ACC112 (cell line): Measurements from ENCODE around the gene C9orf50.

Experiments used
- H2AFZ ChIP-seq: fragments of 200-600 bp; sonication (generic); one replicate; pipeline ENCODE4 v1.6.0; 2017; ENCODE audit warnings: antibody characterized with exemption, low read length; ENCODE audit not compliant: unreplicated experiment
- H3K27ac ChIP-seq: fragments of 200-600 bp; sonication (generic); 2 replicates; pipeline ENCODE4 v1.5.1; 2014; ENCODE audit warnings: low read depth, mild to moderate bottlenecking, antibody characterized with exemption, low read length, moderate library complexity
- H3K27me3 ChIP-seq: fragments of 200-600 bp; sonication (generic); 2 replicates; pipeline ENCODE4 v1.6.1; 2014; ENCODE audit warnings: mild to moderate bottlenecking, antibody characterized with exemption, low read length, moderate library complexity, mixed read lengths; ENCODE audit not compliant: insufficient read depth
- H3K36me3 ChIP-seq: fragments of 200-600 bp; sonication (generic); 2 replicates; pipeline ENCODE4 v1.6.1; 2016; ENCODE audit warnings: mild to moderate bottlenecking, antibody characterized with exemption, low read length, moderate library complexity, mixed read lengths; ENCODE audit not compliant: insufficient read depth
- H3K4me1 ChIP-seq: fragments of 200-600 bp; sonication (generic); one replicate; pipeline ENCODE4 v1.6.1; 2016; ENCODE audit warnings: low read length, mixed read lengths; ENCODE audit not compliant: insufficient read depth, unreplicated experiment, control insufficient read depth
- H3K4me3 ChIP-seq: fragments of 200-600 bp; sonication (generic); 2 replicates; pipeline ENCODE4 v1.5.1; 2014; ENCODE audit warnings: mild to moderate bottlenecking, low read depth, low read length
- H3K79me2 ChIP-seq: fragments of 200-600 bp; sonication (generic); one replicate; pipeline ENCODE4 v1.6.0; 2016; ENCODE audit warnings: low read length; ENCODE audit not compliant: control insufficient read depth, unreplicated experiment, insufficient read depth

C9orf50 gene

GRCh38 chr9:129661029-129661428, 40.1 kb upstream of the C9orf50 start:
- Histone ChIP-seq H3K79me2 (no peaks in the 10 kb centered on the region), H3K27me3 (no peaks in the 10 kb centered on the region), H3K27ac (no peak overlapping the region)

GRCh38 chr9:129656795-129657390, 36.0 kb upstream of the C9orf50 start:
- H3K4me1 ChIP-seq = peaks cover 12% of the 10 kb centered on the region
- H2AFZ ChIP-seq = no peak overlapping the region
- no peaks in the 10 kb centered on the region for H3K79me2 ChIP-seq
- no peak overlapping the region for H3K27ac ChIP-seq
- H3K4me3 ChIP-seq = no peak overlapping the region
- H3K27me3 ChIP-seq = no peaks in the 10 kb centered on the region
- no peaks in the 10 kb centered on the region for H3K36me3 ChIP-seq

More at GRCh38 chr9:129661029-129661428, 40.1 kb upstream of the C9orf50 start:
- no peak overlapping the region for H3K4me3 ChIP-seq
- no peaks in the 10 kb centered on the region for H3K36me3 ChIP-seq
- H2AFZ ChIP-seq = no peak overlapping the region
- H3K4me1 ChIP-seq = peaks cover 12% of the 10 kb centered on the region

GRCh38 chr9:129655696-129656095, 34.8 kb upstream of the C9orf50 start:
- Histone ChIP-seq H3K27me3 (no peaks in the 10 kb centered on the region), H3K4me1 (peaks cover 12% of the 10 kb centered on the region), H3K4me3 (no peak overlapping the region), H3K36me3 (no peaks in the 10 kb centered on the region), H3K27ac (no peak overlapping the region), H2AFZ (no peak overlapping the region), H3K79me2 (no peaks in the 10 kb centered on the region)

- Histone ChIP-seq H3K27ac (no peak overlapping the region), H3K79me2 (no peaks in the 10 kb centered on the region), H3K27me3 (no peaks in the 10 kb centered on the region), H3K4me3 (no peak overlapping the region), H3K36me3 (no peaks in the 10 kb centered on the region), H3K4me1 (peaks cover 12% of the 10 kb centered on the region), H2AFZ (no peak overlapping the region)
These were observed 34.3 kb upstream of the C9orf50 start for GRCh38 chr9:129655154-129655553.

- H3K4me1 ChIP-seq = peaks cover 12% of the 10 kb centered on the region
- H2AFZ ChIP-seq = no peak overlapping the region
- H3K36me3 ChIP-seq = no peaks in the 10 kb centered on the region
- no peak overlapping the region for H3K4me3 ChIP-seq
- H3K79me2 ChIP-seq = no peaks in the 10 kb centered on the region
- no peaks in the 10 kb centered on the region for H3K27me3 ChIP-seq
- no peak overlapping the region for H3K27ac ChIP-seq
These were observed 33.7 kb upstream of the C9orf50 start for GRCh38 chr9:129654554-129655040.

GRCh38 chr9:129653823-129654553, 33.1 kb upstream of the C9orf50 start:
- H3K4me1 ChIP-seq = peaks cover 12% of the 10 kb centered on the region
- no peak overlapping the region for H2AFZ ChIP-seq
- H3K36me3 ChIP-seq = no peaks in the 10 kb centered on the region
- H3K27me3 ChIP-seq = no peaks in the 10 kb centered on the region
- H3K4me3 ChIP-seq = no peak overlapping the region
- no peak overlapping the region for H3K27ac ChIP-seq
- H3K79me2 ChIP-seq = no peaks in the 10 kb centered on the region

GRCh38 chr9:129650680-129651235, 29.9 kb upstream of the C9orf50 start:
- H3K36me3 ChIP-seq = no peaks in the 10 kb centered on the region
- no peaks in the 10 kb centered on the region for H3K27me3 ChIP-seq
- H3K79me2 ChIP-seq = no peaks in the 10 kb centered on the region
- no peak overlapping the region for H3K27ac ChIP-seq
- peaks cover 4% of the 10 kb centered on the region for H3K4me1 ChIP-seq
- no peak overlapping the region for H2AFZ ChIP-seq
- no peak overlapping the region for H3K4me3 ChIP-seq

GRCh38 chr9:129649726-129650679, 29.1 kb upstream of the C9orf50 start:
- no peak overlapping the region for H3K4me3 ChIP-seq
- no peak overlapping the region for H3K27ac ChIP-seq
- H3K79me2 ChIP-seq = no peaks in the 10 kb centered on the region
- H3K4me1 ChIP-seq = peaks cover 4% of the 10 kb centered on the region
- no peak overlapping the region for H2AFZ ChIP-seq
- no peaks in the 10 kb centered on the region for H3K27me3 ChIP-seq
- no peaks in the 10 kb centered on the region for H3K36me3 ChIP-seq

GRCh38 chr9:129648764-129649115, 27.8 kb upstream of the C9orf50 start:
- no peaks in the 10 kb centered on the region for H3K36me3 ChIP-seq
- H3K4me1 ChIP-seq = peaks cover 4% of the 10 kb centered on the region
- no peak overlapping the region for H2AFZ ChIP-seq
- H3K79me2 ChIP-seq = no peaks in the 10 kb centered on the region
- H3K27me3 ChIP-seq = no peaks in the 10 kb centered on the region
- no peak overlapping the region for H3K4me3 ChIP-seq
- no peak overlapping the region for H3K27ac ChIP-seq

- H2AFZ ChIP-seq = no peak overlapping the region
- peaks cover 4% of the 10 kb centered on the region for H3K4me1 ChIP-seq
- no peaks in the 10 kb centered on the region for H3K79me2 ChIP-seq
- H3K36me3 ChIP-seq = no peaks in the 10 kb centered on the region
- H3K27ac ChIP-seq = no peak overlapping the region
- H3K4me3 ChIP-seq = no peak overlapping the region
- H3K27me3 ChIP-seq = no peaks in the 10 kb centered on the region
These were observed 27.3 kb upstream of the C9orf50 start for GRCh38 chr9:129648092-129648763.
